GM19324 (cell line): Measurements from ENCODE around the gene LCN9.
"Not testable (repeated sequence)": the region's sequence is repeated elsewhere in the genome, so short reads cannot be mapped to it uniquely, and the experiment has no call there.

Source experiments
- ATAC-seq: cut with Tn5 transposase; IDR thresholded peaks from one replicate; pipeline ENCODE4 v1.9.1; 2021; ENCODE audit warnings: mild to moderate bottlenecking, moderate library complexity; ENCODE audit not compliant: unreplicated experiment, low FRiP score

The LCN9 gene

GRCh38 chr9:135669616-135670285 is 6.6 kb downstream of the LCN9 start:
- no peak for ATAC-seq

GRCh38 chr9:135670721-135671590 is 7.8 kb downstream of the LCN9 start:
- no peak for ATAC-seq

DNA sequence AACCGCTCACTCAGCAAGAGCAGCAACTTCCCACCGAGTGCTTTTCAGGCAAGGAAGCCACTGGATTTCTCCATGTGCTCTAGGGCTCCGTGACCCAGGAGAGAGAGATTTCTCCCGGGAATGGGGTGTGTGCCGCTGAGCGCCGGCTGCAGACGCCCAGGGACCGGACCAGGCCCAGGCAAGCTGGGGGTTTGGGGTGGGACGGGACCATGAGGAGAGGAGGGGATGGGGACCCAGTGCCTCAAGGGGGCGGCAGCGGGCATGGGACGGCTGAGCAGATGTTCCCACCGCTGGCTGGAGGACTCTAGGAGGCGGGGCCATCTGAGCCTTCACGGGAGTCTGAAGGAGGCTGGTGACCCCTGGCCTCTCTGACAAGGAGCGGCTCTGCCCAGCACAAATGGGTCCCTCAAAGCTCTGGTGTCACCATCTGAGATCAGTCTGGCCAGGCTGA is 8.5 kb downstream of the LCN9 start:
- no peak for ATAC-seq

GRCh38 chr9:135672786-135673185 is 9.7 kb downstream of the LCN9 start:
- ATAC-seq = not testable (repeated sequence)

- ATAC-seq = no peak
These were observed 10.8 kb downstream of the LCN9 start for GRCh38 chr9:135673941-135674340.

DNA sequence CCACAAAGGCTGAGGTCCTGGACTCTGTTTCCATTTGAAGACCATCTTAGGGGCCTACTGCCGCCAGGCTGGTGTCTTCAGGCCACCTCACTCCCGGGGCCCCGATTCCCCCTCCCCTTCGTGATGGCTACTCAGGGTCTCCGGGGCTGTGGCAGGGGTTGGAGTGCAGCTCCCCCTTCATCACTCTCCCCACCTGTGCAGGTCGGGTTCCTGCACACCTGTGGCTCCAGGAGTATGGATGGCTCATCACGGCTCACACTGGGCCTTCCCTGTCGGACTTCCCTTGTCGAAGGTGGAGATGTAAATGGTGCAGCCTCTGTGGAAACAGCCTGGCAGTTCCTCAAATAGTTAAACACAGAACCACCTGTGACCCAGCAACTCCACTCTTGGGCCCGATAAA is 11.9 kb downstream of the LCN9 start:
- no peak for ATAC-seq

DNA sequence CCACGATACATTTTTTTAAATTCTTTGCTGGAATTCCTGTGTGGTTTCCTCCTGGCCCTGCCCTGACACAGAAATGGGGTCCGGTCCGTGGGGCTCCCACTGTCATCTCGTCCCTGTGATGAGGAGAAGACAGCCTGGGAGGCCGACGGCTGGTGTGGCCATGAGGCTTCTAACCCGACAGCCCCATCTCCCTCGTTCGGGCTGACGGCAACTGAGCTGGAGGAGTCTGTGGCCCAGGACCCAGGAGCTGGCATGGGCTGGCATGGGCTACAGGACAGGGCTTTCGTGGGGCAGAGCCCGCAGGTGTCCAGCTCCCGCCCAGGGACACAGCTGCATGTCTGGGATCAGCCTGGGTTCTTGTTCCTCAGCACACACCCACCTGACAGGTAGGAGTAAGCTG is 13.8 kb downstream of the LCN9 start:
- no peak for ATAC-seq

DNA sequence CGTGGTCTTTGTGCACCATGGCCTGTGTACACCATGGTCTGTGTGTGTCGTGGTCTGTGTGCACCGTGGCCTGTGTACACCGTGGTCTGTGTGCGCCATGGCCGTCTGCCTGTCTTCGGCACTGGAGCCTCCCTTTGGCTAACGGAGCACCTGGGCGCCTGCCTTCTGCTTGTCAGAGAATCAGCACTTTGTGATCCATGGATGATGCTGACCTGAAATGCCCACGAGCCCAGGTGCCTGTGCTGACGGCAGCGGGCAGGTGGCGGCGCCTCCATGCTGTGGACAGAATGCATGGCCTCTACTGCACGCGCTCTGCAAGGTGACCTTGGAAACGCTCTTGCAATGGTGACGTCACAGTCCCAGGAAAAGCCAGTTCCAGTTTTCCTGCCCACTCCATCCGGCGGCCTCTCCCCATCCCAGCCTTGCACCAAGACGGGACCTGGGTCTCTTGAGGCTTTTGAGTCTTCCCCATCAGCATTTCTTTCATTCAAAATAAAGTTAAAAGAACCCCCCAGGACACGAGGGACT is 14.6 kb downstream of the LCN9 start:
- ATAC-seq = no peak

- no peak for ATAC-seq
These were observed 15.3 kb downstream of the LCN9 start for GRCh38 chr9:135678236-135679017.

DNA sequence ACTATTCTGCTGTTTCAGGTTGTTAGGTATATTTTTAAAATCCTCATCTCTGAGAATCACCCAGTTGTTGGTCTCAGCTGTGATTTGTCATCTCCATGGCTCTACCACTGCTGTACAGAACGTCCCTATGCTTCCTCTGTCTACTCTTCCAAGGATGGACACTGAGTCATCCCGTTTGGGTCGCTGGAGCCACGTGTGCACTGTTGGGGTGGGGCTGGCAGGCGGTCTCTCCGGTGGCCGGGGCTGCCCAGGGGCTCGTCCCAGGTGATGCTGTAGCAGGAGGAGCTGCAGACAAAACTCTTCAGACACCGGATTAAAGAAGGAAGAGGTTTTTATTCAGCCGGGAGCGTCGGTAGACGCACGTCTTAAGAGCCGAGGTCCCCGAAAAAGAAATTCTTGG is 16.9 kb downstream of the LCN9 start:
- ATAC-seq = no peak

DNA sequence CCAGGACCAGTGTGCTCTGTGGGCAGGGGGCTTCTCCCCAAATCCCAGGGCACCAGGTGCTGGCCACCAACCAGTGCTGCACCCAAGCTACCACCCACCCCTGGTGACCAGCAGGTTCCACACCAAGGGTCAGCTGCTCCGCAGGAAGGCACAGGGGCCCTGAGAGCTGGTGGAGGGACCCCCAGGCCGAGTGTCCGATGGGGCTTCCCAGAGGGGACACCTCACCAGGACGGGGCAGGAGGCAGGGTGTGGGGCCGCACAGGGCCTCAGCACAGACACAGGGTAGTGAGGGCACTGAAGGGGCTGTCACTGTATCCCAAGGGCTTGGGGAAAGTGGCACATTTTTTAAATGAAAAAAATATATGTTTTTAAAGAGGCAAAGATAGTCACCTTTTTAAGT is 18.1 kb downstream of the LCN9 start:
- no peak for ATAC-seq

DNA sequence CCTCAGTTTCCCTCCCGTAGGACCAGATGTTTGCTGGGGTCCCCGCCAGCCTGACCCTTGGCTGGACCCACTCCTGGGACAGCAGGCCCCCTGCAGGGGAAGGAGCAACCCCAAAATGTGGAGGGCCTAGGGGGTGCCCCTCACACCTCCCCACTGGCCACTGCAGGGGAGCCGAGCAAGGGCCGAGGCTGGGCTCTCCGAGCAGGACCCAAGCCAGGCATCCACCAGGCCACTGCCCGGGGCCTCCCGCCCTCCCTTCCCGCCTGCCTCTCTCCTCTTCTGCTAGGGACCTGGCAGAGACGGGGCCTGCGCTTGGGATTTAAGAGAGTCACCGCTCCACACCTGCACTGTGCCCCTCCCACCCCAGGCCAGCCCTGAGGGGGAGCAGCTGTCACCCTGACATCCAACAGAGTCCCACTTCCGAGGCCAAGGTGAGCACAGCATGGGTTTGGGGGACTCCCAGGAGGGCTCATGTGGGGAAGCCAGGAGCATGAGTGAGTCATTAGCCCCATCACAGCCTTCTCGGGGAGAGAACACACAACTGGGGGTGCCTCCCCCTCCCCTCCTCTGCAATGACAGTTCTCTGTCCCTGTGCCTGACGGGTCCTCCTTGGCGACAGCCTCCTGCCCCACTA is 20.4 kb downstream of the LCN9 start:
- no peak for ATAC-seq

- ATAC-seq = no peak
These were observed 21.6 kb downstream of the LCN9 start for GRCh38 chr9:135684691-135685090.

DNA sequence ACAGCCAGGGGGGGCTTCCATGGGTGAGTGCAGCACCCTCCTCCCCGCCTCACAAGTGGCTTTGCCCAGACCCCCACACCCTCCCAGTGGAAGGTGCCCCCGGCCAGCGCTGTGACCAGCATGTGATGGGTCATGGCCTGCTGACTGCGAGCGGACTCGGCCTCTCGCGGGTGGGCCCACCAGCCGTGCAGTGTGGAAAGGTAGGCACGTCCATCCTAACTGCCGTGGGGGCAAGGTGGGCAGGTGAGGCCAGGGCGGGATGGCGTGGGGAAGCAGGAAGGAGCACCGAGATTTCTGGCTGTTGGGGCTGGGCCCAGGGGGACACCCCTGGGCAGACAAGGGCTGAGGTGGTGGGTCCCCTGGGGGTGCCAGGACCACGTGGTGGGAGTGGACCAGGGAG is 24.1 kb downstream of the LCN9 start:
- ATAC-seq = no peak

- ATAC-seq = no peak
These were observed 25.9 kb downstream of the LCN9 start for GRCh38 chr9:135689011-135689410.

DNA sequence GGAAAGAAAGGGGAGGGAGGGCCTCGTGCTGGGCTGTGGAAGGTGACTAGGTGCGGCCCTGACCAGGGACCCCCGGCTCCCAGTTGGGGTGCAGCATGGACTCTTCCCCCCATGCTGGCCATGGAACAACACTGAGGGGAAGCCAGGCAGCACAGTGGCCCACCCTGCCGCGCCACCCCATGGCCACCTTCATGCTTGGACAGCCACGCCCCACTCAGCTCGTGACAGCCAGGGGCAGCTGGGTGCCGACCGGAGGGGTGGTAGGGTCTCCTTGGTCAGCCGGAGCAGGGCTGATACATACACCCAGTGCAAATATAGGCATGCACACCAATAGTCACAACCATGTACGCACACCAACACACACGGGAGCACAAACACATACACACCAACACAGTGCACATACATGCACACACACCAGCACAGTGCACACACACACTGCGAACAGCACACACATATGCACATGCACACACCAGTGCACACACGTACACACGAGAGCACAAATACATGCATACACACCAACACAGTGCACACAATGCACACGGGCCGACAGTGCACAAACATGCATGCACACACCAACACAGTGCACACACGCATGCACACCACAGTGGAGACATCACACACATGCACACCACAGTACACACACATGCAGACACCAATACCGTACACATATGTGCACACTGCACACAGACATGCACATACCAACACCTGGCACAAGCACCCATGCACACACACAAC is 27.9 kb downstream of the LCN9 start:
- ATAC-seq = no peak

- no peak for ATAC-seq
These were observed 29.3 kb downstream of the LCN9 start for GRCh38 chr9:135692410-135692809.

- ATAC-seq = no peak
These were observed 30.2 kb downstream of the LCN9 start for GRCh38 chr9:135693265-135693664.

- ATAC-seq = no peak
These were observed 30.7 kb downstream of the LCN9 start for GRCh38 chr9:135693771-135694170.

DNA sequence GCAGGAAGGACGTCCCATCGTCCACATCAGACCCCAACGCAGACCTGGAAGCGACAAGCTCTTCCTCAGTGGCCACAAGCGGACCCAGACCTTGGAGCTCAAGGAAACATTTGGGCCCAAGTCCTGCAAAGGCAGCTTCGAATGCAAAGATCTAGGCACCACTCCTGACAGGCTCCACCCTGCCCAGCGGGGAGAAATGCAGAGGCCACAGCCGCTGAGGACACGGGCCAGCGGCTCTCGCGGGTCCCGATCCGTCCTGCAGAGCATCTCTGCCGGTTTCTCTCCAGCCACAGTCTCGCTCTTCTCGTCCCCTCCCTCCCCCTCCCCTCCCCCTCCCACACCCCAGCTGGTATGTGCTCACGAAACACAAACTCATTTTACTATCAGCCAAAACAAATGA is 31.3 kb downstream of the LCN9 start:
- ATAC-seq = no peak
